Epithelial cell of prostate (primary cell): ENCODE data around the gene TTBK2.
A peak's percentile ranks its signal among the peaks of the same experiment; 100 is the strongest.
"Not testable (repeated sequence)": the region's sequence is repeated elsewhere in the genome, so short reads cannot be mapped to it uniquely, and the experiment has no call there.

Source experiments
- DNase-seq: peaks from one replicate; pipeline ENCODE4 v3.0.0-alpha.2; 2011; ENCODE audit warnings: low read depth, low spot score
- H3K27ac ChIP-seq: fragments of 450-650 bp; 2 replicates; pipeline ENCODE4 v1.5.1; 2017; ENCODE audit warnings: mild to moderate bottlenecking

Gene TTBK2

GRCh38 chr15:42775416-42775815 lies 145.2 kb downstream of the TTBK2 start:
- H3K27ac ChIP-seq: no peak overlapping the region
- no peak for DNase-seq

GRCh38 chr15:42772901-42773300 lies 147.7 kb downstream of the TTBK2 start:
- H3K27ac ChIP-seq: no peak overlapping the region
- no peak for DNase-seq

- DNase-seq: no peak
- H3K27ac ChIP-seq: no peak overlapping the region
Measured at GRCh38 chr15:42772144-42772543, 148.4 kb downstream of the TTBK2 start.

DNA sequence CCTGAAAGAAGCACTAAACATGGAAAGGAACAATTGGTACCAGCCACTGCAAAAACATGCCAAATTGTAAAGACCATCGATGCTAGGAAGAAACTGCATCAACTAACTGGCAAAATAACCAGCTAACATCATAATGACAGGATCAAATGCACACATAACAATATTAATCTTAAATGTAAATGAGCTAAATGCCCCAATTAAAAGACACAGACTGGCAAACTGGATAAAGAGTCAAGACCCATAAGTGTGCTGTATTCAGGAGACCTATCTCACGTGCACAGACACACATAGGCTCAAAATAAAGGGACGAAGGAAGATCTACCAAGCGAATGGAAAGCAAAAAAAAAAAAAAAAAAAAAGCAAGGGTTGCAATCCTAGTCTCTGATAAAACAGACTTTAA lies 154.5 kb downstream of the TTBK2 start:
- not testable (repeated sequence) for DNase-seq, H3K27ac ChIP-seq

DNA sequence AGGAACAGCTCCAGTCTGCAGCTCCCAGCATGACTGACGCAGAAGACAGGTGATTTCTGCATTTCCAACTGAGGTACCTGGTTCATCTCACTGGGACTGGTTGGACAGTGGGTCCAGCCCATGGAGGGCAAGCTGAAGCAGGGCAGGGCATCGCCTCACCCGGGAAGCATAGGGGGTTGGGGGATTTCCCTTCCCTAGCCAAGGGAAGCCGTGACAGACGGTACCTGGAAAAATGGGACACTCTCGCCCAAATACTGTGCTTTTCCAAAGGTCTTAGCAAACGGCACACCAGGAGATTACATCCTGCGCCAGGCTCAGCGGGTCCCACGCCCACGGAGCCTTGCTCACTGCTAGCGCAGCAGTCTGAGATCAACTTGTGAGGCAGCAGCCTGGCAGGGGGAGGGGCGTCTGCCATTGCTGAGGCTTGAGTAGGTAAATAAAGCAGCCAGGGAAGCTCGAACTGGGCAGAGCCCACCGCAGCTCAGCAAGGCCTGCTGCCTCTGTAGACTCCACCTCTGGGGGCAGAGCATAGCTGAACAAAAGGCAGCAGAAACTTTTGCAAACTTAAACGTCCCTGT lies 156.3 kb downstream of the TTBK2 start:
- DNase-seq, H3K27ac ChIP-seq: not testable (repeated sequence)

DNA sequence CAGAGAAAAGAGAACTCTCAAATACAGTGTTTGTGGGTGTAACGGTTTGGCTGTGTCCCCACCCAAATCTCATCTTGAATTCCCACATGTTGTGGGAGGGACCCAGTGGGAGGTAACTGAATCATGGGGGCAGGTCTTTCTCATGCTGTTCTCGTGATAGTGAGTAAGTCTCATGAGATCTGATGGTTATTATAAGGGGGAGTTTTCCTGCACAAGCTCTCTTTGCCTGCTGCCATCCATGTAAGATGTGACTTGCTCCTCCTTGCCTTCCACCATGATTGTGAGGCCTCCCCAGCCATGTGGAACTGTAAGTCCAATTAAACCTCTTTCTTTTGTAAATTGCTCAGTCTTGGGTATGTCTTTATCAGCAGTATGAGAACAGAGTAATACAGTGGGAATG lies 158.8 kb downstream of the TTBK2 start:
- not testable (repeated sequence) for DNase-seq, H3K27ac ChIP-seq

GRCh38 chr15:42760759-42761158 lies 159.8 kb downstream of the TTBK2 start:
- no peak overlapping the region for H3K27ac ChIP-seq
- DNase-seq: no peak

- H3K27ac ChIP-seq: no peak overlapping the region
- DNase-seq: no peak
Measured at GRCh38 chr15:42759093-42759492, 161.5 kb downstream of the TTBK2 start.

- no peak overlapping the region for H3K27ac ChIP-seq
- no peak for DNase-seq
Measured at GRCh38 chr15:42750306-42750705, 170.3 kb downstream of the TTBK2 start.

DNA sequence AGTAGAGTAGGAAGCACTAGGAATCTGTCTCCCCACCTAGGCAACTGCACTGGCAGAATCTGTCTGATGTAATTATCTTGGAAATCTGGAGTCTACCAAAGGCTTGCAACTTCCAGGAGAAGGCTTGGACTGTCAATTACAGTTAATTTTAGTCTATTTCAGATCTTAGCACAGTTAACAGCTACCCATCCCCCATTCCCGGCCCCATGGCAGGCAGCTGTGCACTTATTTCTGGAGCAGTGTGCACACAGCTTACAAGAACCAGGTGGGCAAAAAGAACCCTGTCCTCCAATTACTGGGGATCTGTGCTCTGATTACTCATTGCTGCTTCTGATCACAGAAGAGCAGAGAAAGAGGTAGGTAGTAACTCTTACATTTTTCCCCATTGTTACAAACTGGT lies 171.3 kb downstream of the TTBK2 start:
- H3K27ac ChIP-seq: no peak overlapping the region
- DNase-seq: no peak

DNA sequence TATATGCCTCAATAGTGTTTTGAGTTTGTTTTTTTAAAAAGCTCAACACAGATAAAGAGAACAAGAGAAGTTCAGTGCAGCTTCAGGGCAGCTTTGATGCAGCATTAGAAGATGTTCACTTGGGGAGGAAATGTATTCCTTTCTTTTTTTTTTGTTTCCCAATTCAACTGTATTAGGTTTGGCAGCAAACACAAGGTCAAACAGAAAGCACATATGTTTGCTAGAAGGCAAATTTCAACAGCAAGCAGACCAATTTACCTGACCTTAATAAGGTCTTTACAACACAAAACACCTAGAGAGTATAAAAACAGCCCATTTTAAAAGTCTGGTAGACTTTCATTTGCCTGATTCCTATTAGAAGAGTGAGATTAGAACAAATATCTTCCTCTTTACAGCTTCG lies 176.4 kb downstream of the TTBK2 start:
- no peak overlapping the region for H3K27ac ChIP-seq
- no peak for DNase-seq

DNA sequence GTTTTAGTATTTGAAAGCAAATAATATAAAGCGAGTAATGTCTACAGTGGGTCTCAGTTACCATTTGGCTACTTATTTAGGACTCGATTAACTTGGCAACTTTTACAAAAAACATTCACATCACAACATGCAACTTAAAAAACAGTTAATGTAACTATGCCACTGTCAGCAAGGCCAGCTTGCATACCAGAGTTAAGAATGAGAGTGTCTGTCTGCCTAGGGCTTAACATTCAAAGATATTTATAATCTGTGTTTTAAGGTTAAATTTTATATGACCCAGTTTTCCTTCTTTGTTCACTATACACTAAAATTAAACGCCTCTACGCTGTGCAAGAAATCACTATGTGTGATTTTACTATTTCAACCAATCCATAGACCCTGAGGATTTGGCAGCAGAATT lies 178.4 kb downstream of the TTBK2 start:
- no peak overlapping the region for H3K27ac ChIP-seq
- DNase-seq: no peak

DNA sequence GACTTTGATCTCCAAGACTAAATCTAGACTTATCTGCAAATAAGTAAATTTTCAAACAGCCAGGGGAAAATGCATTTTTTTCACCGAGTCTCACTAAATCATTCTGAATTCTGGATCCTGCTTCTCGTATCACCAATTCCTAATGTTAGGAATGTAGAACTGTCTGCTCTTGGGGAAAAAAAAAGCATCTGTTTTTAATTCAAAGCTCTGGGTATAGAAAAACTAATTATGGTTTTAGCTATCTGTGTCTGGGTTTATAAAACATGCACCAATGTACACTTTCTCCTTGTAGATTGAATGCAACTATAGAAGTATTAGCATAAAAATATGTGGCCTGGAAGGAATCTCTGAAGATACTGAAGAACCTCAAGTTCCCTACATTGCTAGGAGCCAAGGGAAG lies 178.9 kb downstream of the TTBK2 start:
- DNase-seq: no peak
- no peak overlapping the region for H3K27ac ChIP-seq

GRCh38 chr15:42737529-42738328 lies 182.8 kb downstream of the TTBK2 start:
- no peak for DNase-seq

DNA sequence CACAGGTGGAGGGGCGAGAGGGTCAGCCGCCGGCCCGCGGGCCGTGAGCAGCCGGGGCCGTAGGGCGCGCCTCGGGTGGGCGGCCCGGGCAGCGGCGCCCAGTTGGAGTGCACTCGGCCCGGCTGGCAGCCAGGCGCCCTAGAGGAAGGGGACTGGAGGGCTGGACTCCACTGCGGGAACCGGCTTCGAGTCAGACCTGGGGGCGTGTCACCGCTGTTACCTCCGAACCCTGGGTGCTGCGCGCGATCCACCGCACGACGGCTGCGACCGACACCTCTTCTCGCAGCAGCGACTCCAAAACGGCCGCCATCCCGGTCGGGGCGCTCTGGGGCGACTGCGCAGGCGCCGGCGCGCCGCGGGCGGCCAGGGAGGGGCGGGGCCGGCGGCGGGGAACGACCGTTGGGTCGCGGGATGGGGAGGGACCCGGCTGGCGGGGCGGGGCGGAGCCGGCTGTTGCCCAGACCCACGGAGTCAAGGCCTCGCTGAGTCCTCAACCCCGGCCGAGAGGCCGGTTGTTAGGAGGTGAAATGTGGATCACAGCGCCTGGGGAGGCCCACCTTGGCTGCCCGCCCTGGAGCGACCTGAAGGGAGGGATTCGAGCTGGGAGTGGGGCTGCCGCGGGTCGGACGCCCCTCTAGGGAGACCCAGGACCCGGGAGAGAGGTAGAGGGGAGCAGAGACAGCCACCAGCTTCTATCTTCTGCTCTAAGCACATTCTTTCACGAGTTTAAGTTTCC lies 183.6 kb downstream of the TTBK2 start, which contains the start of gene CDAN1:
Gene CDAN1 (minus strand): TSS at position 336 of the 736 bp plus-strand sequence. CDS start 26 bp downstream, at position 310.
- H3K27ac ChIP-seq: peak within 1 kb of the TSS; percentile 55
- DNase-seq: no peak

More at GRCh38 chr15:42737529-42738328, 182.8 kb downstream of the TTBK2 start:
- H3K27ac ChIP-seq: peak overlapping the region; percentile 55

GRCh38 chr15:42736178-42736792 lies 184.3 kb downstream of the TTBK2 start:
- DNase-seq: no peak
- H3K27ac ChIP-seq: peak overlapping the region; percentile 55

- DNase-seq: no peak
- no peak overlapping the region for H3K27ac ChIP-seq
Measured at GRCh38 chr15:42735382-42736165, 185.0 kb downstream of the TTBK2 start.

DNA sequence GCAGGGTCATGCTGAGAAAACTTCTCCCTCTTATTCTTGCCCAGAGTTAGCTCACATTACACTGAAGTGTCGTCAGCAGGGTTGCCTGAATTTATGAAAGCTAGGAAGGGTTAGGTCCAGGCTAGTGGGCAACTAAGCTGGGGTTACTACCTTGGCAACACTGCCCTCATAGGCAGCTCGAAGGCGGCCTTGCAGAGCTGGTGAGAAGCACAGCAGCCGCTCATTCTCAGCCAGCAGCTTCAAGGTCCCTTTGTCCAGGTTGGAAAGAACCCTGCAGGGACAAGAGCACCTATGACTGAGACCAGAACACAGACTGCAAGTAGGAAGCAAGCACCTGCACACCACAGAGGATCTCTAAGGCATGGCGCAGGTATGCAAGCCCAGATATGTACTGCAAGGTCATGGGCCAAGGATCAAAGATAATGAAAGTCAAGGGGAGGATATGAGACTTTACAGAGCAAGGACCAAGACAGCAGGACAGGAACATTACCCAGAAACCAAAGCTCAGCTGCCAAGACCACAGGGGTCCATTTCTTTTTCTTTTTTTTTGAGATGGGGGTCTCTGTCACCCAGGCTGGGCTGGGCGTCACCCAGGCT lies 186.4 kb downstream of the TTBK2 start:
- no peak overlapping the region for H3K27ac ChIP-seq
- no peak for DNase-seq

DNA sequence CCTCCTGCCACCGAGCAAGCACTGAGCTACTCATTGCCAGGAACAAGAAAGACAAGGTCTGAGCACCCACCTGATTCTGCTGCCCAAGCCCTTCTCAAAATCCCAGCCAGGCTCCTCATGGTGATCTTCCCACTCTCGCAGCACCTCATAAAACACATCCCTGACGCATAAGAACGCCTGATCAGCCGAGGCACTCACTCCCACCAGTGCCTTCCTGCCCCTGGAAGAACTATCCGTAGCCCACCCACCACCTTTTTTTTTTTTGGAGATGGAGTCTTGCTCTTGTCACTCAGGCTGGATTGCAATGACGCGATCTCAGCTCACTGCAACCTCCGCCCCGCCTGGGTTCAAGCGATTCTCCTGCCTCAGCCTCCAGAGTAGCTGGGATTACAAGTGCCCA lies 187.6 kb downstream of the TTBK2 start:
- H3K27ac ChIP-seq: no peak overlapping the region
- no peak for DNase-seq
